Activated T-cell treated with anti-CD3 and anti-CD28 coated beads, Interleukin-2, amount 50 U/mL, for 4 hours (primary cell): ENCODE measurements around the gene DEF6. TPM values are rescaled to one million over a fixed set of nuclear protein-coding genes. Genes with fewer than 3 reads are reported as not detected.
"Not testable (repeated sequence)": the region's sequence is repeated elsewhere in the genome, so short reads cannot be mapped to it uniquely, and the experiment has no call there.

Experiments
- ATAC-seq, 2 donors: fragments of 200-7000 bp; cut with Tn5 transposase; one replicate each; pipeline ENCODE4 v1.10.0; 2021
- DNase-seq: peaks from one replicate; pipeline ENCODE4 v3.0.0-alpha.2; 2020
- H3K27me3 Mint-ChIP-seq: one replicate; pipeline ENCODE4 v1.8.0; 2021; ENCODE audit warnings: low read depth, mixed read lengths
- H3K36me3 Mint-ChIP-seq: one replicate; pipeline ENCODE4 v1.8.0; 2022; ENCODE audit warnings: mixed read lengths; ENCODE audit not compliant: insufficient read depth
- H3K4me1 Mint-ChIP-seq: one replicate; pipeline ENCODE4 v1.8.0; 2021; ENCODE audit warnings: low read depth, mixed read lengths
- H3K4me3 Mint-ChIP-seq: one replicate; pipeline ENCODE4 v1.8.0; 2021; ENCODE audit warnings: mild to moderate bottlenecking, moderate library complexity, mixed read lengths
- H3K9me3 Mint-ChIP-seq: one replicate; pipeline ENCODE4 v1.8.0; 2021; ENCODE audit warnings: mixed read lengths
- total RNA-seq, 3 donors: library from RNA; stranded (reverse); gene quantifications; one replicate each; pipeline ENCODE4 v1.2.1, GENCODE V29; 2021

DEF6 gene
- total RNA-seq, 3 donors from 2014 or later: 63.0 to 72.7 (median 68.9) TPM

DNA sequence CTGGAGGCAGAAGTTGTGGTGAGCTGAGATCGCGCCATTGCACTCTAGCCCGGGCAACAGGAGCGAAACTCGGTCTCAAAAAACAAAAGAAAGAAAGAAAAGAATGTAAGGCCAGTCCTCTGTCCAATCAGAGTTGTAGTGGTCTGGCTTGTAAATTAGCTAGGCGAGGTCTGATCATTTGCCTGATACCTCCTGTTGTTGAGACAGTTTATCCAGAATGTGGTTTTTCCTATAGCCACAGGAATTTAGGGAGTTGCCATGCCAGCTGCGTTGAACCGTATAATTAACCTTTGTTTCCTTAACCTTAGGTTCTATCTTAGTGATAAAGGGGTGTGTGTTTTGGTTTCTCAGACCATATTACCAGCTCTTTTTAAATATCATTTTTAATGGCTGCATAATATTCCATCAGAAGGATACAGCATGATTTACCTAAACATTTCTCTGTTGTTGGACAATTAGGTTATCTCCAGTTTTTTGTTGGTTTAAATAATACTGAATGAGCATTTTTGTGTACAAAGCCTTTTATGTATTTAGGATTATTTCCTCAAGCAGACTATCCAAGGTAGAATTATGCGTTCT, 33.0 kb downstream of the DEF6 start:
- Mint-ChIP-seq H3K4me3 (no peak overlapping the region), H3K27me3 (no peaks in the 10 kb centered on the region), H3K9me3 (peaks cover 11% of the 10 kb centered on the region), H3K4me1 (peaks cover 20% of the 10 kb centered on the region), H3K36me3 (peaks cover 4% of the 10 kb centered on the region)
- ATAC-seq: no peak
- DNase-seq: no peak

DNA sequence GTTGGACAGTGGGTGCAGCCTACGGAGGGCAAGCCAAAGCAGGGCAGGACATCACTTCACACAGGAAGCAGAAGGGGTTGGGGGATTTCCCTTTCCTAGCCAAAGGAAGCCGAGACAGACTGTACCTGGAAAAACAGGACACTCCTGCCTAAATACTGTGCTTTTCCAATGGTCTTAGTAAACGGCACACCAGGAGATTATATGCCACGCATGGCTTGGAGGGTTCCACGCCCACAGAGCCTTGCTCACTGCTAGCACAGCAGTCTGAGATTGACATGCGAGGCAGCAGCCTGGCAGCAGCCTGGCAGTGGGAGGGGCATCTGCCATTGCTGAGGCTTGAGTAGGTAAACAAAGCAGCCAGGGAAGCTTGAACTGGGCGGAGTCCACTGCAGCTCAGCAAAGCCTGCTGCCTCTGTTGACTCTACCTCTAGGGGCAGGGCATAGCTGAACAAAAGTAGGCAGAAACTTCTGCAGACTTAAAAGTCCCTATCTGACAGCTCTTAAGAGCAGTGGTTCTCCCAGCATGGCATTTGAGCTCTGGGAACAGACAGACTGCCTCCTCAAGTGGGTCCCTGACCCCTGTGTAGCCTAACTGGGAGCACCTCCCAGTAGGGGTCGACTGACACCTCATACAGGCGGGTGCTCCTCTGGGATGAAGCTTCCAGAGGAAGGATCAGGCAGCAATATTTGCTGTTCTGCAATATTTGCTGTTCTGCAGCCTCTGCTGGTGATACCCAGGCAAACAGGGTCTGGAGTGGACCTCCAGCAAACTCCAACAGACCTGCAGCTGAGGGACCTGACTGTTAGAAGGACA, 34.7 kb downstream of the DEF6 start:
- H3K27me3 Mint-ChIP-seq, H3K4me3 Mint-ChIP-seq, H3K36me3 Mint-ChIP-seq: not testable (repeated sequence)
- H3K4me1 Mint-ChIP-seq: peaks cover 22% of the 10 kb centered on the region
- DNase-seq: peak; percentile 66
- H3K9me3 Mint-ChIP-seq: peaks cover 13% of the 10 kb centered on the region
- ATAC-seq: peak; percentile 70 to 77

DNA sequence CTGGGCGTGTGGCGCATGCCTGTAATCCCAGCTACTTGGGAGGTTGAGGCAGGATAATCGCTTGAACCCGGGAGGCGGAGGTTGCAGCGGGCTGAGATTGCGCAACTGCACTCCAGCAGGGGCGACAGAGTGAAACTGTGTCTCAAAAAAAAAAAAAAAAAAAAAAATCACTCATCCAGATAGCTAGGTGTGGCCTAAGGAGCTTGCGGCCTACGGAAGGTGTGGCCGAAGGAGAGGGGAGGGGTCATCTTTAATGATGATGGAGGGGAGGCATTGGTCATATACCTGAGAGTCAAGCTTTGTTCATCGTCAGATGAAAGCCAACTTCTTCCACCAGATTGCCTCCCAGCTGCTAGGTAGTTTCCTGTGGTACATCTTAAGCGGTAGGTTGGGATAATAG, 43.9 kb downstream of the DEF6 start:
- Mint-ChIP-seq H3K9me3 (no peaks in the 10 kb centered on the region), H3K36me3 (peaks cover 8% of the 10 kb centered on the region), H3K27me3 (no peaks in the 10 kb centered on the region), H3K4me1 (peaks cover 47% of the 10 kb centered on the region), H3K4me3 (no peak overlapping the region)
- ATAC-seq (no peak), DNase-seq (no peak)

DNA sequence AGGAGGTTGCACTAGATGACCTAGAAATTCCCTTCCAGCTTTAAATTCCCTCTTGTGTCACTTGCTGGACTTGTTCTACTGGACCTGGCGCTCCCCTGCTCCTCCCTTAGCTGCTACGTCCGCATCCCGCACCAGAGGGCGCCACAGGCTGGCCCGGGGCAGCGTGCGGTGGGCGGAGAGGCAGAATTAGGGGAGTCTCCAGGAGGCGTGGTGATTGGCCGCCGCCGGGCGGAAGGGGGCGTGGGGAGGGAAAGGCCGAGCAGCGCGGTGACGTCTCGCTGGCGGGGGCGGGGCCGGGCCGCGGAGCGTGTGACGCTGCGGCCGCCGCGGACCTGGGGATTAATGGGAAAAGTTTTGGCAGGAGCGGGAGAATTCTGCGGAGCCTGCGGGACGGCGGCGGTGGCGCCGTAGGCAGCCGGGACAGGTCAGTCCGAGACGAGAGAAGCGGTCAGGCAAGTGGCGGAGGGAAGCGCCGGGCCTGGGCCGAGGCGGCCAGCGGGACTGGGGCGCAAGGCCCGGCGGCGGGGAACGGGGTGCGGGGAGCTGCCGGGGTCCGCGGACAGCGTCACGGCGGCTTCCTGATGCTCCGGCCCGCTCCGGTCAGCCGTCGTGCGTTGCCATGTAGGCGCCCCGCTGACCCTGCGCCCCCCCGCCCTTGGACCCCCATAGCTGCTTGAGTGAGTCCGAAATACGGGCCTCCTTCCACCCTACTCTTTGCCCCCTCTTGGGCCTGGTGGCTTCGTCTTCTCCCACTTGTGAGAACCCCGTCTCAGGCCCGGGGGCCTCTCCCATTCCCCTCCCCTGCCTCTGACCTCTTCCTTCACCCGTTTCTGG, 44.9 kb downstream of the DEF6 start, which contains the start of gene PPARD:
Gene PPARD, plus strand, starts transcription at position 301 of the 834 bp plus-strand sequence. CDS start 68,530 bp downstream, outside the sequence.
- DNase-seq: peak; percentile 97
- peaks cover 8% of the 10 kb centered on the region for H3K36me3 Mint-ChIP-seq
- ATAC-seq: peak; percentile 98
- peaks cover 46% of the 10 kb centered on the region for H3K4me1 Mint-ChIP-seq
- no peaks in the 10 kb centered on the region for H3K27me3 Mint-ChIP-seq
- no peaks in the 10 kb centered on the region for H3K9me3 Mint-ChIP-seq
- peak within 1 kb of the TSS; percentile 88 for H3K4me3 Mint-ChIP-seq

DNA sequence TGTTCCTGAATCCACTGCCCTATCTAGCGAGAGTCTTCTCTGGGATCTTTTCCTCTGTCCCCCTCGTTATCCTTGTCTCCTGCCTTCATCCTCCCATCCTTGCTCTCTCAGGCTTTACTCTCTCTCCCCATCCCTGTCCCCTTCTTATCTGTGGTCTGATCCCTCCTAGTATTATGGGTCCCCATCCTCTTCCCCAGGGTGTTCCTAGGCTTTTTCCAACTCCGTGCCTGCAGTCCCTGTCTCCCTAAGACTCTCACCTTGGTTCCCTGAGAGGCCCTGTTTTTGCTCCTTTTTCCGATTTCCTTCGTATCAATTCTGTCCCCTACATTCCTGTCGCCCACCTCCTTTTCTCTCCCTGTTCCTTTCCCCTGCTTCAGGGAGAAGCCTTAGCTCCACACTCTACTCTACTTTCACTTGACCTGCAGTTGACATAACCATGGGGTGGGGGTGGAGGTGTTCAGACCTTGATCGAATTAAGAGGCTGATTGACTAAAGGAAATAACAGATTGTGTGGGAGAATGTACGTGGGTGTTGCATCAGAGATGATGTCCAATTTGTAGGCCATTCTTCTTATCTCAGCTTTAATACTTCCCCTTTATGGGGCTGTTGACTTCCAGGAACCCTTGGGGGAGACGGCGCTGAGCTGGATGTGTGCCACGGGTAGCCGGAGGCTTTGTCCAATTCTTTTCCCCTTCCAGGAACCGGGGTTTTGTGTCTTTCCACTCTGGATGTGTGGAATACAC, 45.6 kb downstream of the DEF6 start:
- no peak for ATAC-seq
- Mint-ChIP-seq H3K4me1 (peaks cover 48% of the 10 kb centered on the region), H3K4me3 (peak overlapping the region; percentile 88)

DNA sequence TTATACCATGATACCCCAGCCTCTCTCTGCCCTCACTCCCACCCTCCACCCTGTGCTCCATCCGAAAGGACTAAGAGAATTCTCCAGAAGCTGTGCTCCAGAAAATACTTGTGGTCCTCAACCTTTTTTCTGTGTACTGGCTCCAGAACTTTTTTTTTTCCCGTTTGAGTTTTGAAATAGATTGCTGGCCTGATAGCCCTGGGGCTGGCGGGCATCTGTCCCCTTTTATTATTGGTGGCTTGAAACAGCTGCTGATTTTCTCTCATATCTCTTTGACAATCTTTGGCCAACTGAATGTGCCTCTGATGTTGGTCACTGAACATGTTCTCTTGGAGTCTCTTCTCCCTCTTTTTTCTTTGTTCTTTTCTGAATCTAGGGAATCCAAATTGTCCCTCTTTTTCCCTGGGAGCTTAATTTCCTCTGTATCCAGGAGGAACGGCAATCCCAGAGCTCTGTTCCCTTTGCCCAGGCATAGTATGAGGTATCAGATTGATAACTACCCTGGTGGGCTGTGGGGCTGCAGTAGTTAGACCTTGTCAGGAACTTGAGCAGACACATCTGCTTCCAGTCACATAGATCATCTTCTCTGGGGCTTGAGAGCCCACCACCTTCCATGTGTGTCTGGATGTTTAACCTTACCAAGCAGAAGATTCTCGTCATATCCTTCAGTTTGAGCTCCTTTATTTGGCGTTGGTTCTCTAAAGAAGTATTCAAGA, 46.4 kb downstream of the DEF6 start:
- Mint-ChIP-seq H3K27me3 (no peaks in the 10 kb centered on the region), H3K4me3 (peak overlapping the region; percentile 88), H3K4me1 (peaks cover 54% of the 10 kb centered on the region), H3K9me3 (no peaks in the 10 kb centered on the region), H3K36me3 (peaks cover 8% of the 10 kb centered on the region)
- DNase-seq: no peak
- ATAC-seq: no peak

More for the DNA sequence above, 45.6 kb downstream of the DEF6 start:
- Mint-ChIP-seq H3K9me3 (no peaks in the 10 kb centered on the region), H3K36me3 (peaks cover 8% of the 10 kb centered on the region), H3K27me3 (no peaks in the 10 kb centered on the region)
- no peak for DNase-seq

DNA sequence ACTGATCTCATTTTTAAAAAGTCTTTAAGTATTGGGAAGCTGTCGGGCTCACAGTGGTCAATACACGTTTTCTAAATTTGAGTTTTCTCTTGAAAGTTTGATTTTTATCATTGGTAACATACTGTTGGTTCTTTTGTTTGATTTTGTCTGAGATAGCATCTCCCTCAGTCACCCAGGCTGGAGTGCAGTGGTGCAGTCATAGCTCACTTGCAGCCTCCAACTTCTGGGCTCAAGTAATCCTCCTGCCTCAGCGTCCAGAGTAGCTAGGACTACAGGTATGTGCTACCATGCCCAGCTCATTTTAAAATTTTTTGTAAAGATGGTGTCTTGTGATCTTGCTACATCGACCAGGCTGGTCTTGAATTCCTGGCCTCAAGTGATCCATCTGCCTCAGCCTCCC, 53.8 kb downstream of the DEF6 start:
- no peaks in the 10 kb centered on the region for H3K27me3 Mint-ChIP-seq
- ATAC-seq: no peak
- no peak for DNase-seq
- peaks cover 56% of the 10 kb centered on the region for H3K4me1 Mint-ChIP-seq
- H3K4me3 Mint-ChIP-seq: no peak overlapping the region
- peaks cover 40% of the 10 kb centered on the region for H3K36me3 Mint-ChIP-seq
- no peaks in the 10 kb centered on the region for H3K9me3 Mint-ChIP-seq

DNA sequence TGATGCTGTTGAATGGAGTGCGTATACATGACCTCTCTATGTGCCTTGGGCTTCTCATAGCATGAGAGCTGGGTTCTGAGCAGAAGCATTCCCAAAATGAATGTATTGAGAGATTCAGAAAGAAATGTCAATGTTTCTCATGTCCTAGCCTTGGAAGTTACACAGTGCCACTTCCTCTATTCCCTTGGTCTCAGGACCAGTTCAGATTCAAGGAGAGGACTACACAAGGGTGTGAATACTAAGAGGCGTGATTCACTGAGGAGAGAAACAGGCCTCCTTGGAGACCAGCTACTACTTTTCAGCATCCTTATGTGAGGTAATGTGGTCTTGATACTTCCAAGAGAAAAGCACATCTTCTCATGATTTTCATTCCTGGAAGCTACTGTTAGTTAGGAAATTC, 55.1 kb downstream of the DEF6 start:
- Mint-ChIP-seq H3K36me3 (peaks cover 50% of the 10 kb centered on the region), H3K4me3 (no peak overlapping the region), H3K4me1 (peaks cover 49% of the 10 kb centered on the region), H3K27me3 (no peaks in the 10 kb centered on the region), H3K9me3 (no peaks in the 10 kb centered on the region)
- no peak for ATAC-seq
- DNase-seq: no peak

DNA sequence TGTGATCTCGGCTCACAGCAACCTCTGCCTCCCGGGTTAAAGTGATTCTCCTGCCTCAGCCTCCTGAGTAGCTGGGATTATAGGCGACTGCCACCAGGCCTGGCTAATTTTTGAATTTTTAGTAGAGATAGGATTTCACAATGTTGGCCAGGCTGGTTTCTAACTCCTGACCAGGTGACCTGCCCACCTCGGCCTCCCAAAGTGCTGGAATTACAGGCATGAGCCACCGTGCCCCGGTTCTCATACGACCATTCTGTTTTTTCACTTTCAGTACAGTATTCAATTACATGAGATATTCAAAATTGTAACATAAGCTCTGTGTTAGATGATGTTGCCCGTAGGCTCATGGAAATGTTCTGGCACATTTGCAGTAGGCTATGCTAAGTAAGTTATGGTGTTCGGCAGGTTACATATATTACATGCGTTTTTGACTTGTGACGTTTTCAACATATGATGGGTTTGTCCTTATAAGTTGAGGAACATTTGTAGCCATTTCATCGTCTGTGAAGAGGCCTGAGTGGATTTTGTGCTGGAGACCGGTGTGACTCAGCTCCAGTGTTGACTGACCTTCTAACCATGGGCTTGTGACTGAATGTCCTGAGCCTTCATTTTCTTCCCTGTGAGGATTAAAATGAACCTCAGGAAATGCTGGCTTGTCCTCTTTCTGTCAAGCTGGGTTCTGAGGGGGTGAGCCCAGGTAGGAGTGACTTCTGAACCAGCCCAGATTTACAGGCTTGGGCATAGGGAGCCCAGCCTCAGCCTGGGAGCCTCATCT, 56.9 kb downstream of the DEF6 start:
- DNase-seq: no peak
- Mint-ChIP-seq H3K4me3 (no peak overlapping the region), H3K4me1 (peaks cover 45% of the 10 kb centered on the region), H3K27me3 (no peaks in the 10 kb centered on the region), H3K9me3 (no peaks in the 10 kb centered on the region), H3K36me3 (peaks cover 61% of the 10 kb centered on the region)
- no peak for ATAC-seq

DNA sequence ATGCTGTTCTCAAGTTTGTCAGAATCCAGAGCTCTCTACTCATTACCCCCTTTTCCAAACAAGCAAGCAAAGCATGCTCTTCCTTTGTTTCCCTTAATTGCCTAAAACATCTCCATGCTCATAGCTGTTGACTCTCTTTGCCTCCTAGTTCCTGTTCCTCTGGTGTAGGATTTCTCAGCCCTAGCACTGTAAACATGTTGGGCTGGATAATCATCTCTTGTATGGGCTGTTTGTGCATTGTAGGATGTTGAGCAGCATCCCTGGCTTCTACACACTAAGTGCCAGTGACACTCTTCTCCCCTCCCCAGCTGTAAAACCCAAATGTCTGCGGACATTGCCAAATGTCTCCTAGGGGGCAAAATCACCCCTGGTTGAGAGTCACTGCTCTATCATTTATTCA, 58.8 kb downstream of the DEF6 start:
- H3K27me3 Mint-ChIP-seq: no peaks in the 10 kb centered on the region
- peaks cover 54% of the 10 kb centered on the region for H3K36me3 Mint-ChIP-seq
- H3K4me3 Mint-ChIP-seq: no peak overlapping the region
- no peak for DNase-seq
- peaks cover 31% of the 10 kb centered on the region for H3K4me1 Mint-ChIP-seq
- H3K9me3 Mint-ChIP-seq: no peaks in the 10 kb centered on the region
- no peak for ATAC-seq

DNA sequence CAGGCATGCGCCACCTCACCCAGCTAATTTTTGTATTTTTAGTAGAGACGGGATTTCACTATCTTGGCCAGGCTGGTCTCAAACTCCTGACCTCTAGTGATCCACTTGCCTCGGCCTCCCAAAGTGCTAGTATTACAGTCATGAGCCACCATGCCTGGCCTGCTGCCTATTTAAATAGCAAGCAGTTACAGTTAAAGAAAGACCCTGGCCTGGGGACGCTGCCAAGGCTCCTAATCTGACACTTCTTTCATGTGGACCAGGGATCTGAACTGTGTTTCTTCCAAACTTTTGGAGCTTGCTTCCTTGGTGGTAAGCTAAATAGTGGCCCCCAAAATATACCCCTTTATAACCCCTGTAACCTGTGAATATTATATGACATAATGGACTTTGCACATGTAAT, 60.1 kb downstream of the DEF6 start:
- ATAC-seq (no peak), DNase-seq (no peak)
- H3K36me3 Mint-ChIP-seq: peaks cover 47% of the 10 kb centered on the region
- H3K4me3 Mint-ChIP-seq: no peak overlapping the region
- H3K9me3 Mint-ChIP-seq: no peaks in the 10 kb centered on the region
- peaks cover 37% of the 10 kb centered on the region for H3K4me1 Mint-ChIP-seq
- H3K27me3 Mint-ChIP-seq: no peaks in the 10 kb centered on the region

DNA sequence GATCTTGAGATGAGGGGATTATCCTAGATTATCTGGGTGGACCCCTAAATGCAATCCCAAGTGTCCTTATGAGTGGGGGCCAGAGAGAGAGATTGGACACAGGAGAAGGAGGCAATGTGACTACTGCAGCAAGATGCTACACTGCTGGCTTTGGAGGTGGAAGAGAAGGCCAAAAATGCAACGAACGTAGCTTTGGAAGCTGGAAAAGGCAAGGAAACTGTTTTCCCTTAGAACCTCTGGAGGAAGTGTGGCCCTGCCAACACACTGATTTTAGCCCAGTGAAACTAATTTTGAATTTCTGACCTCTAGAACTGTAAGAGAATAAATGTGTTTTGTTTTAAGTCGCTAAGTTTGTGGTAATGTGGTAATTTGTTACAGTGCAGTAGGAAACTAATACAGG, 60.5 kb downstream of the DEF6 start:
- peaks cover 36% of the 10 kb centered on the region for H3K4me1 Mint-ChIP-seq
- no peak for DNase-seq
- H3K36me3 Mint-ChIP-seq: peaks cover 43% of the 10 kb centered on the region
- no peak for ATAC-seq
- no peaks in the 10 kb centered on the region for H3K27me3 Mint-ChIP-seq
- H3K4me3 Mint-ChIP-seq: no peak overlapping the region
- H3K9me3 Mint-ChIP-seq: no peaks in the 10 kb centered on the region

DNA sequence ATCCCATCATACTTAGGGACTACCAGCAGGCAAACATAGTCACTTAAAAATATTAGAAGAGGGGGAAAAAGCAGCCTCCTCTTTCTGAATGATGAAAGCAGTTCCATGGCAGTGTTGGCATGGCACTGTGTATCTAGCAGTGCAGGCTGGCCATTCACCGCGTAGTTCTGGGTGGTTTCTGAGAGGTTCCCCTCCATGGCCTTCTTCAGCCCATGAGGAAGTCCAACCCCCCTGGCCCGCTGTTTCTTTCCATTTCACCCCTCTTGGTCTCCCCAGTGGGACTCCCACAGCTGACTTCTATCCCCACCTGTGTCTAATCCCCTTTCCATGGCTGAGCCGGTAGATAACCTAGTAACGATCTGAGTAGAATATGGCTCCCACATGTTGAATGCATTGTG, 61.7 kb downstream of the DEF6 start:
- no peak for DNase-seq
- no peak for ATAC-seq
- no peak overlapping the region for H3K4me3 Mint-ChIP-seq
- H3K9me3 Mint-ChIP-seq: no peaks in the 10 kb centered on the region
- peaks cover 38% of the 10 kb centered on the region for H3K36me3 Mint-ChIP-seq
- H3K27me3 Mint-ChIP-seq: no peaks in the 10 kb centered on the region
- peaks cover 36% of the 10 kb centered on the region for H3K4me1 Mint-ChIP-seq
